Stimulated activated CD4-positive, alpha-beta T cell treated with anti-CD3 and anti-CD28 coated beads, Interleukin-15, amount 100 ng/mL, for 48 hours (primary cell): ENCODE results near the gene MEDAG.
"Not testable (repeated sequence)": the region's sequence is repeated elsewhere in the genome, so short reads cannot be mapped to it uniquely, and the experiment has no call there.

Experiments
- DNase-seq, 2 donors: peaks; one replicate each; pipeline ENCODE4 v3.0.0-alpha.2; 2020; ENCODE audit warnings: low read depth in 2 of 2

The MEDAG gene

DNA sequence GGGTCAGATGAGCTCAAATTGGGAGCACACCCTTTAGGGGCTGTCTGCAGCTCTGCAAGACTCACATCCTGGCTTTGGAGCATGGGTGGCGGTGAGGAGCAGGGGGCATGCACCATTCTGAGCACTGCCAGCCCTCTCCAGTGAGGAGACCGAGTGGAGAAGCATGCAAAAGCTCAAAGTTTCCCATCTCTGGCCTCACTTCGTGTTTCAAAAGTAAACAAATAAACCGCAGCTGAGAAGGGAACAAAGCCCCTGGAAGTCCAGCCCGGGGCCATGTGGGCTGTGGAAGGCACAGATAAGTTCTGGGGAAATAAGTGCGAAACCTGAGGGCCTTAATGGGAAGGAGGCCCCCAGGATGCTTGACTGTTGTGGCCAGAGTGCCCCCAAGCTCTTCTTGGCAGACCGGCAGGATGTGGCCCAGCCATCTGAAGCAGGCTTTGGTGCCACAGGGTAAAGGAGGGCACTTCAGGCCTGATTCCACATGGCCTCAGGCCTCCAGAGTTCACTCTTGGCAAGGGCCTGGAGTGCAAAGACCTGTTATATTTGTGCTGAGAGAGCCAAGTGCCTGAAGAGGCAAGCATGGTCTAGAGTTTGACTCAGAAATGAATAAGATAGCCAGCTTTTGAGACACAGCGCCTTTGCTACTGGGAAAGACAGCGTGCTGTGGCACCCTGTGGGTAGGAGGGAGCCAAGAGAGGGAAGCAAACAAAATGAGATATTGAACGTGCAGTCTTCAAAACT is 1.2 kb downstream of the MEDAG start:
- DNase-seq = no peak

DNA sequence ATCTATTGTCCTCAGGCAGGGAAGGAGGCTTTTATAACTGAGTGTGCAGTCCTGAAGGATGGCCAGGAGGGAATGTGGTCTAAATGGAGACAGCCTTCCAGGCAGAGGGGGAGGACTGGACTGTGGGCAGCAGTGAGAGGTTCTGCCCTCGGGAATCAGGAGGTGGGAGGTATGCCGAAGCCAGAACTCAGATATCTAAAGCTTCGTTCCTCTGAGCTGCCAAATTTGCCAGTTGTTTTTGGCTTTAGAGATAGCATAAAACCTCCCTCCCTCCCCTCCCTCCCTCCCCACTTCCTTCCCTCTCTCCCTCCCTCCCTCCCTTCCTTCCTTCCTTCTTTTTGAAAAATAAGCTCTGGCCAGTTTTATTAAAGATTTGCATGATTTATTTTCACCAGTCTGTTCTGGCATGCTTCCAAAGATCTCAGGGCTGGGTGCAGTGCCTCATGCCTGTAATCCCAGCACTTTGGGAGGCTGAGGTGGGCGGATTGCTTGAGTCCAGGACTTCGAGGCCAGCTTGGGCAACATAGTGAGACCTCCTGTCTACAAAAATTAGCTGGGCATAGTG is 2.4 kb downstream of the MEDAG start:
- DNase-seq = no peak

DNA sequence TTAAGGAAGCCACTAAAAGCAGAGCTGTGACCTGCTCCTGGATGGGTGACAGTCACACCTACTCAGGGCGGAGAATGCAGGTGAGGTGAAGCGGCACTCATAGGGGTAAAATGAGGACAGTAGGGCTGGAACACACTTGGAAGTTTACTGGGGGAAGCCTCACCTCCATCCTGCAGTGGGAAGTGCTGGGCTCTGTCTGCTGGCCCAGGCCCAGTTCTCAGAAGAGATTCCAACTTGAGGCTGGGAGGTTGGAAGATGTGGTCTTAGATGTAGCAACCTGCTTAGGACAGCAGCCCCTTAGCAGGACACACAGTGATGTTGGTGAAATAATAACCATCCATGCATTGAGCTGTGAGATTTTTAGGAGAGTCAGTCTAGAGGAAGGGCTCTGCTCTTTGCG is 4.6 kb downstream of the MEDAG start:
- no peak for DNase-seq

DNA sequence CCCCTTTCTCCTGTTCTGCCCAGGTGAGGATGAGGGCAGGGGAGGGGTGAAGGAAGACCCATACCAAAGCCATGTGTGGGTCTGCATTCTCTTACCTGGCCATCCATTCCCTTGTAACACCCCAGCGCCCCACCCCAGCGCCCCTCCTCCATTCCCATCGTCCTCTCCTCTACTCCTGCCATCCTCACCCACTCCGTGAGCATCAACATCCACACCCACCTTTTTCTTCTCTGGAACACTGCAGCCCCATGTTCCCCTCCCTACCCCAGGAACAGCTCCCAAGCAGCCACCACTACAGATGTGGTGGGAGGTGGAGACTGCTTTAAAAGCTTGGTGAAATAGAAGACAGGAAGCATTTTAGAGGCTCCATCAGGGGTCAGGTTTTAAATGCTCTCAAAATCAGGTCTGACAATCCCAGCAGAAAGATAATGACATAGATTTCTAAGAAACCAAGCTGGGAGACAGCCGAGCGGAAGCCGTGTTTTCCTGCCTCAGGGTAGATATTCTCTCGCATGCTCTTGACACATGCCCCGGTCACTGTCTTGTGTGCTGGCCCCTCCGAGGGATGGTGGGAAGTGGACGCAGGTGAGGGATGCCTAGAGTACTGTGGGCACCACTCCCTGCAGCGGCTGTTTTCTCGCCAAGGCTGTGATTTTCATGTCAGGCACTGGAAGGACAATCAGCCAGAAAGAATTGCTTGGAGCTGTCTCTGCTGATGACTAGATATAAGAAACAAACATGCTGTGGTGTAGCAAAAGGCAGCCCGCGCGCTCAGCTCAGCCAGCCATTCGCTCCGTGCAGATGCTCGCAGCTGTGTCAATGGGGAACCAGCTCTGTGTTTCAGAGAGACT is 9.8 kb downstream of the MEDAG start:
- no peak for DNase-seq

DNA sequence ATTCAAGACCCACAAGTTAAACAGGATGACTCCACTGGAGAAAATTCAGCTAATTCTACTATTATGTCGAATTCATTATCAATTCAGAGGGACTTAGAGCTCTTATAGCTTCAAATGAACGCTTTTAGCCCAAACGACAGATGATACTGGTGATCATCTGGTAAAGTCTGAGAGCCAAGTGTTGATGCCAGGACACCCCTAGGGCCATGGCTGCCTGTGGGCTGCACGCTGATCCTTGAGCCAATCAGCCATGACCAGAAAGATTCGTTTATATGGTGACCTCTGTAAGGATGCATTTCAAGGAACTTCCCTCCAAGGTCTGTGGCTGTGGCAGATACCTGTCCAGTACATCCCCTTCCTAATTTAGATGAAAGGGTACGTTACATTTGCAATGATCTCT is 10.9 kb downstream of the MEDAG start:
- DNase-seq = no peak

DNA sequence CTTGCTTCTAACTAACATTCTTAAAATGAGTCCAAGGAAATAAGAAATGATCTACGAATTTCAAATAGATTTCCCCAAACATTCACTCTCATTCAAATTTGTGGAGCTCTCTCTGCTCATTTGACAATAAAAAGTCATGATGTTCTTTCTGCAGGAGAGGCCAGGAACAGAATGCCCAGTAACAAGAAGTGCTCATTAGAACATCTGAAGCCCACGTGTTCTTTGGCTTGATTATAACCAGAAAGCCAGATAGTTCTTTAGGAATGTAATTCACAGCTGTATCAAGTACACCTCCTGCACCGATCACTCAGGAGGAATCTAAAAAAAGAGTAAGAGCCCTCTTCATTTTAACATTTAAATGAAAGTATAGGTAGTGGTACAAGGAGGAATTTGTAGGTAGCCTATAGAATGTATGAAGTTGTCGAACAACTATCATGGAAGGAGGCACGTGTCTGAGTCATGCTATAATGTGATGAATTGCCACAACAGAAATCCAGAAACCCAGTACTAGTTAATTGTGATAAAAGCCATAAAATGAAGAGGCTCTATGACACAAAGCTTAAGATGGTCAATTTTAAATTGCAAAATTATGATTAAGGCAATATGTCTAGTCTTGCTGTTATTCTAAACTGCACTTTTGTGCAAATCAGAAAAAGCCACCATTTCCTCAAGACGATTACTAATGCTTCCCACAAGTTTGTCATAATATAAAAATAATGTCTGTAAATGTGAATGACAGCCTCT is 12.8 kb downstream of the MEDAG start:
- DNase-seq = no peak

DNA sequence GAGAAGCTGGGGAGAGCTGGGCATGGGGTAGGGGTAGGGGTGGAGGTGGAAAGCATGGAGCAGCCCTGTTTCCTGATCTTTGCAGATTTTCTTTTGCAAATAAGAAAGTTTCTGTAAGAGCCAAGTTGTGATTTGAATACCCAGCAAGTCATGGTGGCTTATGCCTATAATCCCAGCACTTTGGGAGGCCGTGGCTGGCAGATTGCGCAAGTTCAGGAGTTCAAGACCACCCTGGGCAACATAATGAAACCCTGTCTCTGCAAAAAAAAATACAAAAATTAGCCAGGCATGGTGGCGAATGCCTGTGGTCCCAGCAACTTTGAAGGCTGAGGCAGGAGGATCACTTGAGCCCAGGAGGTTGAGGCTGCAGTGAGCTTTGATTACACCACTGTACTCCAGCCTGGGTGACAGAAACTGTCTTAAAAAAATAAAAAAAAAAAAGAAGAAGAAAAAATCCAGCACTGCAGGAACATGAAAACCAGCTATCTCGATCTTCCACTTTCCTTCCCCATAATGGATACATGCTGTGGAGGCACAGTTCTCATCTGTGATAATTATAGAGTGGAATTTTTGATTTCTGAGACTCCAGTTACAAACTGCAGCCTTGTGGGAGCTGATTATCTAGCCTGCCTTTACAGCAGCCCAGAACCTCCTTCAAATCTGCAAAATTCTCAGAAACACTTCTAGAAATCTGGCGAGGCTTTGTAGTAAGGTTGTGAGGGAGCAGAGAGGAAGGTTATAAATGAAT is 14.3 kb downstream of the MEDAG start:
- no peak for DNase-seq

DNA sequence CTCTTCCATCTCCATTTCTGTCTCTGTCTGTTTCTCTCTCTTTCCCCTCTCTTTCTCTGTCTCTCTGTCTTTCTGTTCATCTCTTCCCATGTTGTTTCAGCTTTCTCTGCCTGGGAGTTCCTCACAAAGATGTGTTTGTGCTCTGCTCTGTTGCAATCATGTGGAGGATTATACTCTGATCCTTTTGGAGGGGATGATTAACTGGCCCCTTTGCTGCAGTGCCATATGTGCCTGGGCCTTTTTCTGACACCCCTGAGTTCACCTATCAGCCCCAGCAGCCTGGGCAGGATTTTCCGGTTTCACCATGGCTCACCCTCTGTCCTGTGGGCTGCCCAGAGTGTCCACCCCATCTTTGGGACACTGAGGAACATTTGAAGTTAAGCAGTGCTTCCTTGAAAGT is 17.3 kb downstream of the MEDAG start:
- no peak for DNase-seq

DNA sequence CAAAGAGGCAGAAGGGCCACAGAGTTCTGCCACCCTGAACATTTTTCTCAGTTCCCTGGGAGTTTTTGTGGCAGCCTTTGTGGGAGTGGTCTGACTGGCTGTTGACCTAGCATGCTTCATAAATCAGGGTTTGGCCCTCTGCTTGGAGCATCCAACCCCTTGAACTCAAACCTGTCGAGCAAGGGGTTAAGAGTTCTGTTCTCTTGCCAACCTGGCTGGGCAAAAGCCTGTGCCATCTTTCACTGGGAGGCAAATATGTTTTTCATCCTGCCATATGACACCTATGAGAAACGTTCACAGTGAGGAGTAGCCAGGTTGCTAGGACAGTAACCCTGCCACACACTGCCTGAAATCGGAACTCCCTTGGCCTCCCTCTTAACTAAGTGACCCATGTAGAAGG is 18.6 kb downstream of the MEDAG start:
- DNase-seq = no peak

DNA sequence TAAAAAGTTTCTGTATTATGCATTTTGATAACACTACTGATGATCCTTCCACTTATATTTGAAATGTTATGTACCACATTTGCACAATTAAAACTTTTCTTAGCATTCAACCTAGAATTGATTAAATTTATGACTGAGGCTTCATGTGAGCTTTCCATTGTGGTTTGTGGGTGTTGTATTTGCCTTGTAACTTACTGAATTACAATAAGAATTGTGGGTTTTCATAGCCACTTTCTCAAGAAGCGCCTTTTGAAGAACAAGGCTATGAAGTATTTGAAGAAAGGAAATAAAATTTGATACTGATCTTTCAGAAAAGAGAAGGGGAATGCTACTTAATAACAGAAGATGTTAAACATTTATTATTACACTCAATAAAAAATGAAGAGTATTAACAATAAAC is 19.4 kb downstream of the MEDAG start:
- DNase-seq = no peak

DNA sequence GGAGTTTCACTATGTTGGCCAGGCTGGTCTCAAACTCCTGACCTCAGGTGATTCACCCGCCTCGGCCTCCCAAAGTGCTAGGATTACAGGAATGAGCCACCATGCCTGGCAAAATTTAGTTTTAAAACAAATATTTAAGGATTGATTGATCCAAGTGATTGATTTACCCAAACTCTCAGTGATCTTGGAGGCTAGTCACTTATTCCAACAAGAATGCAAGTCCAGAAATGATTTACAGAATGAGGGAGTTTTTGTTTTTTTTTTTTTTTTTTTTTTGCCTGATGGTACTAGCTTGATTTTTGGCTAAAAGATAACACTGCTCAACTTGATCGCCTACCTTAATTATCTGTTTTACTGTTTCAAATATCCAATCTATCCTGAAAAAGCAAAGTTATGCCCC is 20.7 kb downstream of the MEDAG start:
- no peak for DNase-seq

DNA sequence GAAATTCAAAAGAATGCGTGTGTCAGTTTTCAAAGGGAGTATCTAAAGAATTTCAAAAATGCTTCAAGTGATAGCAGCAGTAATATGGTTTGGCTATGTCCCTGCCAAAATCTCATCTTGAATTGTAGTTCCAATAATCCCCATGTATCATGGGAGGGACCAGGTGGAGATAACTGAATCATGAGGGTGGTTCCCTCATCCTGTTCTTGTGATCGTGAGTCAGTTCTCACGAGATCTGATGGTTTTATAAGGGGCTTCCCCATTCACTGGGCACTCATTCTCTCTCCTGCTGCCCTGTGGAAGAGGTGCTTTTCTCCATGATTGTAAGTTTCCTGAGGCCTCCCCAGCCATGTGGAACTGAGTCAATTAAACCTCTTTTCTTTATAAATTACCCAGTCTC is 21.1 kb downstream of the MEDAG start:
- not testable (repeated sequence) for DNase-seq

DNA sequence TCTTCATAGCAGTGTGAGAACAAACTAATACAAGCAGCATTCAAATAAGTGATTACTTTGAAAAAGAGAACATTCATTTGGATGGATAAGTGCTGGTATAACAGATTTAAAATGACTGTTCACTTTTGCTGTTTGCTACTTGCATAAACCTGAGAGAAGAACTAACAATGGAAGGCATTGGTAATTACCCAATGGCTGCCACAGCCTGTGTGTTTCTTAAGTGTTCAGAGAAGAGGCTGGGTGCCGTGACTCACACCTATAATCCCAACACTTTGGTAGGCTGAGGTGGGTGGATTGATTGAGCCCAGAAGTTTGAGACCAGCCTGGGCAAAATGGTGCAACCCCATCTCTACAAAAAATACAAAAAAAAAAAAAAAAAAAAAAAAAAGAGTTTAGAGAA is 21.5 kb downstream of the MEDAG start:
- peak in 1 of 2 donors; percentile 6 for DNase-seq

DNA sequence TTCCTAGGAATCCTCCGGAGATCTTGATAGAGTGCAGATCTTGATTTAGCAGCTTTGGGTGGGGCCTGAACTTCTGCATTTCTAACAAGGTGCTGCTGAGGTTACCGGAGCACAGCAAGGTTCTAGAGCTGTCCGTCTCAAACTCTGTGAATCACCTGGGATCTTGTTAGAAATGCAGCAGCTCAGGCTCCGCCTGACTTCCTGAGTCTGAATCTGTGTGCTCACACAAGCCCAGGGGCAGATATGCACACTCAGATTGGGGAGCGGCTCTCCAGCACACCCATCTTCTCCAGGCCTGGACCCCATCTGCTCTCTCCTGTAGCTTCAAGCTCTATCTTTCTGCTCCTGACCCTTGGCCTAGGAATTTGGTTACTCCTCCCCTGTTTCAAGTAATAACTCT is 22.9 kb downstream of the MEDAG start:
- no peak for DNase-seq

DNA sequence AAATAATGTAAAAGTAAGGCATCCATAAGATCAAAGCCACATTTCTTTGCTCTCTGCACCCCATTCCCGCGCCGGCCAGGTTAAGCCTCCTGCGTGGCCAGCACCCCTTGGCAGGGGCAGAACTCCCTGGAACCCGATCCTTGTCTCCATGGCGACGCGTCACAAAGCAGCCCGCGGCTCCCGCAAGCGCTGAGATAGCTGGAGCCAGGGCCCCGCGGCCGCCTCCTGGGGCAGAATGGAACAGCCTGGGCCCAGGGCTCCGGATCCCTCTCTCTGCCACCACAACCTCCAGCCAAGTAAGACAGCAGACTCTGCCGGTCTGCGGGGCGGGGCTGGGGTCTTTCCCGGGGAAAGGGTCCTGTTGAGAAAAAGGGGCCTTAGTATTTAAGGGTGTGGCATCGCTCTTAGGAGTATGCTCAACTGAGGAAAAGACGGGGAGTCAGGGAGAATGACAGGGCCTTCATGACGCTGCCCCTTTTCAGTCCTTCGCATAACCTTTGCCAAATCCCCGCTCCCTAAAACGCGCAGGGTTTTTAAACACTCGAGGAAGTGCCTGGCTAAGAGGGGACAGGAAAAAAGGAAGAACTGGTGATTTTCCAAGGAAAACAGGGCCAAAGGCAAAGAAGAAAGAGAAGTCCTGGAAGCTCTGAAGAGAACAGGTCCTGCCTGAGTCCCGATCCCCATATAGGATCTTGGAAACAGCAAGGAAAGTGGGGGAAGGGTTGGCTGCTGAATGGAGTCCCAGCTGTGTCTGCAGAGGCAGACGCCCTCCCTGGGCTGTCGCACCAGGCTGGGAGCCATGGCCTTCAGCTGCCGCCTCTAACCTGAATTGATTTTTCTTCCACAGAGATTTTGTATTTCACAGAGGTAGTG is 26.6 kb downstream of the MEDAG start, which contains the start of gene TEX26:
TSS of gene TEX26 (plus strand) at position 176 of the 873 bp plus-strand sequence. CDS start at position 236, 60 bp downstream.
- DNase-seq = no peak

DNA sequence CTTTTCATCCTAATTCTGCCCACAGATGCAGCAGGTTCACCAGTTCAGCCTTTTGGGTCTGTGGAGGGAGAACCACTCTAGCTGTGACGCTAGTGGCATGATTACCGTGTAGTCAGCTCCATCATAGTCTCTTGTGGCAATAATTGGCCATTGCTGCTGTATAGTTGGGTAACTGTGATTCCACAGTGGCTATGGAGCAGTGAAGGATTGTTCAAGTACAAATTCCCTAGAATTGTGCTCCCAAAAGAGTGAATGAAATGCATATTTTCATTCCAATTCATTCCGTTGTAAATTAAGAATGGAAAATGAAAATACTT is 27.2 kb downstream of the MEDAG start:
- DNase-seq = no peak

DNA sequence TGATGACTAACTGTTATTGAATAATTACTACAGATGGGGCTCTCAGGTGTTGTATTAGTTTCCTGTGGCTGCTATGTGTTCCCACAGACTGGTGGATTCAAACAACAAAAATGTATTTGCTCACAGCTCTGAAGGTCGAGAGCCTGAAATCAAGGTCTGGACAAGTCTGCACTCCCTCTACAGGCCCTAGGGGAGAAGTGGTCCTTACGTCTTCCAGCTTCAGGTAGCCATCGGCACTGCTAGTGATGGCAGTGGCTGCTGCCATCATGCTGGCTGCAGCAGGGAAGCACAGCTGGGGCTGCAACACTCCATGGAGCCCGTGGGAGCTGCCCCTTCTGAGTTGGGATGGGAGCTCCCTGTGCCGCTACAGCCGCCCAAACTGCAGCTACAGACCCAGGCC is 28.3 kb downstream of the MEDAG start:
- no peak for DNase-seq

DNA sequence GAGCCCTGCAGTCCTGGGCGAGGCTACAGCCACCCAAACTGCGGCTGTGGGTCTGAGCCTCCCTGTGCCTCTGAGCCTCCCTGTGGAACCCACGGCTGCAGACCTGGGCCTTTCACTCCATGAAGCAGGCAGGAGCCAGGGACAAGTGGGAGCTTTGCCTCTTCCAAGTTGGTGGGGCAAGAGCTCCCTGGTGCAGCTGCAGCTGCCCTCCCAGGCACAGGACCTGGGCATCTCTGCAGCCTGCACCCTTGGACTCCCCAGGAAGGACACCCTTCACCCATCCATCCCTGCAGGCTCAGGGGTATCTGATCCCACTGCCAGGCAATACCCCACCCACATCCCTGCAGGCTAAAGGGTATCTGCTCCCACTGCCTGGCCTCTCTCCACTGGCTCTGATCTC is 28.7 kb downstream of the MEDAG start:
- DNase-seq = no peak

DNA sequence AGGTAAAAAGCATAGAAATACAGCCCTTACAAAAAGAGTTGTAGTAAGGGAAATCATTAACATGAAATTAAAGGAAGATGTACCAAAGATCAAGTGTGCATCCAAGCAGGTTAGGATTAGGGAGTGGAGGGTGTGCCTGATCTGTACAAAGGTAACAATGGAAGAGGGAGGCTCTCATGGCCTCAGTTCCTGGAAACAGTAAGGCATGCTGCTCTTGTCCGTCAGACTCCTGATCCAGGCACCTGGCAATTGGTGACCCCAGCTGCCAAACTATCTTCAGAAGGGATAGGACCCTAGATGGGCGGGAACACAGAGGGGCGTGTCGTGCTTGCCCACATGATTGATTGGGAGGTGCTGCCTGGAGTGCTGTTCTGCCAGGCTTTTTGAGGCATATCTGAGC is 30.9 kb downstream of the MEDAG start:
- no peak for DNase-seq

DNA sequence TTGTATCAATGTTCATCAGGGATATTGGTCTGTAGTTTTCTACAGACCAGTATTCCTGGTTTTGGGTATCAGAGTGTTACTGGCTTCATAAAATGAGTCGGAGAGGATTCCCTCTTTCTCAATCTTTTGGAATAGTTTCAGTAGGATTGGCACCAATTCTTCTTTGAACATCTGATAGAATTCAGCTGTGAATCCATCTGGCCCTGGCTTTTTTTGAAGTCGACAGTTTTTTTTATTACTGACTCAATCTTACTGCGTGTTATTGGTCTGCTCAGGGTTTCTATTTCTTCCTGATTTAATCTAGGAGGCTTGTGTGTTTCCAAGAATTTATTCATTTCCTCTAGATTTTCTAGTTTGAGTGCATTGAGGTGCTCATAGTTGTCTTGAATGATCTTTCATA is 37.8 kb downstream of the MEDAG start:
- DNase-seq = no peak
